ENCODE measurements around the gene ACTL6A. TPM values are rescaled to one million over a fixed set of nuclear protein-coding genes. Genes with fewer than 3 reads are reported as not detected.
A peak's percentile ranks its signal among the peaks of the same experiment; 100 is the strongest.

Gene ACTL6A
- total RNA-seq, 2 experiments from 2014 or later, result 92.9 to 126 TPM

DNA sequence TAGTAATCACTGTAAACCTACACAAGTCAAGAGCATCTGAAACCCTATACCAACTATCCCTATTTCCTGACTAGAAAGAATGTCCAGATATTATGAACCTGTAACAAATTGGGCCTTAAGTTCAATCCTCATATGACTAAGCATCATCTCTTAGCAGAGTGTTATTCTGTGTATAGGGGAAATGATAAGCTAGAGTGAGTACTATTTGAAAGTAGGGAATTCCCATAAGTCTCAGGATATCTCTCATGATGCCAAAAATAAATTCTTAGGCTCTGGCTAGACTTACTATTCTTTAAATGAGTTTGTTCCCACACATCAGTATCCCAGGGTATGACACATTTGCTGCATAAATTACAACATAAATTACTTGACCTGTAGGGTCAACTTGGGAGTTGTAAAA, 26.4 kb downstream of the ACTL6A start:
- Histone ChIP-seq H3K4me3 (ENCODE audit: low read depth, low read length, poor library complexity, severe bottlenecking) (no peak overlapping the region), H3K4me1 (ENCODE audit: insufficient read depth, low read length, poor library complexity, severe bottlenecking) (no peaks in the 10 kb centered on the region), H3K79me2 (ENCODE audit: insufficient read depth, low read depth, low read length) (no peaks in the 10 kb centered on the region), H3K27ac (ENCODE audit: low read depth, low read length, poor library complexity, severe bottlenecking) (no peak overlapping the region), H4K20me1 (ENCODE audit: insufficient read depth, low read length) (0 out of 2 replicates have a peak, but pooled peaks cover 4% of the 10 kb centered on the region), H3K9me2 (ENCODE audit: insufficient read depth, low read length) (no peaks in the 10 kb centered on the region), H3K9me3 (ENCODE audit: low read length) (no peaks in the 10 kb centered on the region), H2AFZ (ENCODE audit: low read length) (no peak overlapping the region), H3K36me3 (ENCODE audit: insufficient read depth, low read length) (peaks cover 98% of the 10 kb centered on the region), H3K4me2 (ENCODE audit: low read length) (no peak overlapping the region)
- intact Hi-C loops (cut with micrococcal nuclease; ENCODE audit: unreplicated experiment), result no loop called here
- ChIA-PET POLR2A (interaction anchor here (0.6 to 1.5 kb wide), 6 partner anchors 10 to 368 kb away, joined by 3 to 6 read pairs (median 4); partner anchors contain the start of genes MRPL47 and NDUFB5), CTCF (ENCODE audit: unreplicated experiment) (no interaction called here)
- TF ChIP-seq CTCF (conservative IDR thresholded peaks at IDR 0.05; ENCODE audit: low read length) (no peak), EZH2phosphoT487 (IDR thresholded peaks at IDR 0.05; ENCODE audit: borderline replicate concordance, low read depth, low read length) (no peak)
- no peak for DNase-seq (ENCODE audit: low spot score)
- no TSS peak for BruUV-seq (replicated peaks)

DNA sequence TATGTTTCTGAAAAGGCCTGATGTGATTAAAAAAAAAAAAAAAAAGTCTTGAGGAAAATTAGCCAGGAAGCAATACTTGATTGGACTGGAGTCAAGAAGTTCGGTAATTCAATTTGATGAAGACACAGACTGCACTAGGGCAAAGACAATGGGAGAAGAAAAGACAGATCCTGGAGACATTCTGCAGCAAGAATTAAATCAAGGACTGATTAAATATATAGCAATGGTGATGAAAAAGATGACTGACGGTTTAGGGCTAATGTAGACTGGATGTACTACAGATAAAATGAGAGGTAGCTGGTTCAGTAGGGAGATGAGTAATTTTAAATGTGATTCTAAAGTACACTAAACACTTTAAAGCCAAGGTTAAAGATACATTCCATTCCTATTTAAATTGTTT, 27.9 kb downstream of the ACTL6A start:
- H2AFZ ChIP-seq (ENCODE audit: low read length), result no peak overlapping the region
- H3K9me2 ChIP-seq (ENCODE audit: insufficient read depth, low read length), result no peaks in the 10 kb centered on the region
- DNase-seq (ENCODE audit: low spot score), result no peak
- ChIA-PET CTCF (ENCODE audit: unreplicated experiment) (no interaction called here), POLR2A (interaction anchor here (0.6 to 2.2 kb wide), 6 partner anchors 10 to 314 kb away, joined by 3 to 7 read pairs (median 4); partner anchors contain the start of gene ACTL6A)
- no peak overlapping the region for H3K4me2 ChIP-seq (ENCODE audit: low read length)
- H4K20me1 ChIP-seq (ENCODE audit: insufficient read depth, low read length), result 0 out of 2 replicates have a peak, but pooled peaks cover 4% of the 10 kb centered on the region
- no peak overlapping the region for H3K4me3 ChIP-seq (ENCODE audit: low read depth, low read length, poor library complexity, severe bottlenecking)
- intact Hi-C loops (cut with micrococcal nuclease; ENCODE audit: unreplicated experiment), result no loop called here
- no peaks in the 10 kb centered on the region for H3K9me3 ChIP-seq (ENCODE audit: low read length)
- H3K4me1 ChIP-seq (ENCODE audit: insufficient read depth, low read length, poor library complexity, severe bottlenecking), result no peaks in the 10 kb centered on the region
- no peak for TF ChIP-seq CTCF (conservative IDR thresholded peaks at IDR 0.05; ENCODE audit: low read length)
- no peak for TF ChIP-seq EZH2phosphoT487 (IDR thresholded peaks at IDR 0.05; ENCODE audit: borderline replicate concordance, low read depth, low read length)
- TSS peak; percentile 17 for BruUV-seq (replicated peaks)
- H3K79me2 ChIP-seq (ENCODE audit: insufficient read depth, low read depth, low read length), result 0 out of 2 replicates have a peak, but pooled peaks cover 3% of the 10 kb centered on the region
- no peak overlapping the region for H3K27ac ChIP-seq (ENCODE audit: low read depth, low read length, poor library complexity, severe bottlenecking)
- H3K36me3 ChIP-seq (ENCODE audit: insufficient read depth, low read length), result peaks cover 98% of the 10 kb centered on the region

DNA sequence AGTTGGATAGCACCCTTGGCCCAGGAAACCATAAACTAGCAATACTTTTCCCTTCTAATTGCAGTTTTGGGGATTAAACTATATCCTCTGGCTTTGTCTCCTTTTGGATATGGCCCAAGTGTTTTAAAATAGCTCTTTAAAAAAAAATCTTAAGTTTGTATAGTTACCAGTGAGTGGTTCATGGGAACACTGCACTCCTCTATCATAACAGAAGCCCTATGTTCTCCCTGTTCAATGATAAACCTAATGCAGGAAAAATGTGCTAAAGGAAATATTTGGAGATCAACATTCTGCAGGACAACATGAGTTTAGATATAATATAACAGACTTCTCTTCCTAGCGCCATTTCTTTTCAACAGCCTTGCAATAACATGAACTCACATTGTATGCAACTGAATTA, 28.6 kb downstream of the ACTL6A start:
- Histone ChIP-seq H3K36me3 (ENCODE audit: insufficient read depth, low read length) (peaks cover 98% of the 10 kb centered on the region), H3K4me3 (ENCODE audit: low read depth, low read length, poor library complexity, severe bottlenecking) (no peak overlapping the region), H2AFZ (ENCODE audit: low read length) (no peak overlapping the region), H3K9me3 (ENCODE audit: low read length) (no peaks in the 10 kb centered on the region), H3K27ac (ENCODE audit: low read depth, low read length, poor library complexity, severe bottlenecking) (no peak overlapping the region), H3K4me2 (ENCODE audit: low read length) (no peak overlapping the region), H3K9me2 (ENCODE audit: insufficient read depth, low read length) (no peaks in the 10 kb centered on the region), H3K4me1 (ENCODE audit: insufficient read depth, low read length, poor library complexity, severe bottlenecking) (no peaks in the 10 kb centered on the region), H4K20me1 (ENCODE audit: insufficient read depth, low read length) (0 out of 2 replicates have a peak, but pooled peaks cover 4% of the 10 kb centered on the region), H3K79me2 (ENCODE audit: insufficient read depth, low read depth, low read length) (0 out of 2 replicates have a peak, but pooled peaks cover 9% of the 10 kb centered on the region)
- no peak for TF ChIP-seq EZH2phosphoT487 (IDR thresholded peaks at IDR 0.05; ENCODE audit: borderline replicate concordance, low read depth, low read length)
- TF ChIP-seq CTCF (conservative IDR thresholded peaks at IDR 0.05; ENCODE audit: low read length), result no peak
- CTCF ChIA-PET (ENCODE audit: unreplicated experiment), result no interaction called here
- DNase-seq (ENCODE audit: low spot score), result no peak
- intact Hi-C loops (cut with micrococcal nuclease; ENCODE audit: unreplicated experiment), result no loop called here
- no TSS peak for BruUV-seq (replicated peaks)
- POLR2A ChIA-PET, result interaction anchor here (0.6 to 2.2 kb wide), 3 partner anchors 10 to 31 kb away, joined by 3 to 7 read pairs (median 5); no protein-coding TSS in a partner anchor
